ACC112 (cell line): ENCODE results near the gene DCAF8.
"Not testable (repeated sequence)": the region's sequence is repeated elsewhere in the genome, so short reads cannot be mapped to it uniquely, and the experiment has no call there.

Experiments used
- H2AFZ ChIP-seq: fragments of 200-600 bp; sonication (generic); one replicate; pipeline ENCODE4 v1.6.0; 2017; ENCODE audit warnings: antibody characterized with exemption, low read length; ENCODE audit not compliant: unreplicated experiment
- H3K27ac ChIP-seq: fragments of 200-600 bp; sonication (generic); 2 replicates; pipeline ENCODE4 v1.5.1; 2014; ENCODE audit warnings: low read depth, mild to moderate bottlenecking, antibody characterized with exemption, low read length, moderate library complexity
- H3K27me3 ChIP-seq: fragments of 200-600 bp; sonication (generic); 2 replicates; pipeline ENCODE4 v1.6.1; 2014; ENCODE audit warnings: mild to moderate bottlenecking, antibody characterized with exemption, low read length, moderate library complexity, mixed read lengths; ENCODE audit not compliant: insufficient read depth
- H3K36me3 ChIP-seq: fragments of 200-600 bp; sonication (generic); 2 replicates; pipeline ENCODE4 v1.6.1; 2016; ENCODE audit warnings: mild to moderate bottlenecking, antibody characterized with exemption, low read length, moderate library complexity, mixed read lengths; ENCODE audit not compliant: insufficient read depth
- H3K4me1 ChIP-seq: fragments of 200-600 bp; sonication (generic); one replicate; pipeline ENCODE4 v1.6.1; 2016; ENCODE audit warnings: low read length, mixed read lengths; ENCODE audit not compliant: insufficient read depth, unreplicated experiment, control insufficient read depth
- H3K4me3 ChIP-seq: fragments of 200-600 bp; sonication (generic); 2 replicates; pipeline ENCODE4 v1.5.1; 2014; ENCODE audit warnings: mild to moderate bottlenecking, low read depth, low read length
- H3K79me2 ChIP-seq: fragments of 200-600 bp; sonication (generic); one replicate; pipeline ENCODE4 v1.6.0; 2016; ENCODE audit warnings: low read length; ENCODE audit not compliant: control insufficient read depth, unreplicated experiment, insufficient read depth

The DCAF8 gene

DNA sequence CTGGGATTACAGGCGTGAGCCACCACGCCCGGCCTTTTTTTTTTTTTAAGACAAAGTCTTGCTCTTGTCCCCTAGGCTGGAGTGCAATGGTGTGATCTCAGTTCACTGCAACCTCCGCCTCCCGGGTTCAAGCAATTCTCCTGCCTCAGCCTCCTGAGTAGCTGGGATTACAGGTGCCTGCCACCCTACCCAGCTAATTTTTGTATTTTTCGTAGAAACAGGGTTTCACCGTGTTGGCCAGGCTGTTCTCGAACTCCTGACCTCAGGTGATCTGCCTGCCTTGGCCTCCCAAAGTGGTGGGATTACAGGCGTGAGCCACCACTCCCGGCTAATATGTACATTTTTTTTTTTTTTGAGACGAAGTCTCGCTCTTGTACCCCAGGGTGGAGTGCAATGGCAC is 25.4 kb upstream of the DCAF8 start:
- Histone ChIP-seq H3K36me3 (peaks cover 28% of the 10 kb centered on the region; the same call in 1 of the 2 replicates), H3K79me2 (peaks cover 21% of the 10 kb centered on the region), H3K4me1 (peaks cover 17% of the 10 kb centered on the region)
- not testable (repeated sequence) for H2AFZ ChIP-seq, H3K27ac ChIP-seq, H3K27me3 ChIP-seq, H3K4me3 ChIP-seq

DNA sequence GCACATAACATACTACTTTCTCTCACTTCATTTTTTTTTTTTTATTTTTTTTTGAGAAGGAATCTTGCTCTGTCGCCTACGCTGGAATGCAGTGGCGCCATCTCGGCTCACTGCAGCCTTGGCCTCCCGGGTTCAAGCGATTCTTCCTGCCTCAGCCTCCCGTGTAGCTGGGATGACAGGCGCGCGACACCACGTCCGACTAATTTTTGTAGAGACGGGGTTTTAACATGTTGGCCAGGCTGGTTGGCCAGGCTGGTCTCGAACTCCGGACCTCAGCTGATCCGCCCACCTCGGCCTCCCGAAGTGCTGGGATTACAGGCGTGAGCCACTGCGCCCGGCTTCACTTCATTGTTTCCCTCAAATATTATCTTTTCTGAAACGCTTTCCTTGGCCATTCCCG is 23.2 kb upstream of the DCAF8 start:
- Histone ChIP-seq H3K27ac (no peak overlapping the region), H3K4me1 (peaks cover 19% of the 10 kb centered on the region), H2AFZ (no peak overlapping the region), H3K27me3 (no peaks in the 10 kb centered on the region), H3K36me3 (peaks cover 24% of the 10 kb centered on the region; the same call in 1 of the 2 replicates), H3K4me3 (peak overlapping the region; percentile 86), H3K79me2 (peaks cover 32% of the 10 kb centered on the region)

DNA sequence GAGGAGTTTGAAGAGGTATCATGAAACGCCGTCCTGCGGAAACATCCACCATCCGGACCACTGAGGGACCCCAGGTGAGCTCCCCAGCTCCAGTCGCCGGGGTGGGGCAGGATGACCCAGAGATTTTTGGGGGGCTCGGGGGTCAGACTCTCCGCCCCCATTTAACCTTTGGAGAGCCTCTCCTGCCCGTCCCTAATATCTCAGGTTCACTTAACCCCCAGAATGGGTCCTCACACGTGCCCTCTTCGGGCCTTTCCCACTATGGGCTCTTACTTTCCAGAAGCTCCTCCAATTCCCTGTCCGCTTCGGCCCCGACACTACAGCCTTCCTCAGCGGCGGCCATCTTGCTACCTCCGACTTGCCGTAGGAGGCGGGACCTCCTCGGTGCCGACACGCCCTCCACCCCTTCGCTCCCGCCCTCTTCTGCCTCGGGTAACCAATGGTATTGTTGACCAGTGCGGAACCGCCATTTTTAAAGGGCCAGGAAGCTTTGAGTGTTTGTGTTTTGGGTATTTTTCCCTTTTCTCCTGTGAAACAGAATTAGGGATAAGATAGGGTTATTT is 22.5 kb upstream of the DCAF8 start, which contains the start of gene PEX19:
PEX19 (minus strand) TSS at position 352 of the 563 bp plus-strand sequence; CDS start at position 343, 9 bp downstream.
- Histone ChIP-seq H2AFZ (peak within 1 kb of the TSS; percentile 76), H3K4me3 (peak within 1 kb of the TSS; percentile 86), H3K36me3 (peaks cover 22% of the 10 kb centered on the region; the same call in 1 of the 2 replicates), H3K4me1 (peaks cover 19% of the 10 kb centered on the region), H3K27me3 (no peaks in the 10 kb centered on the region), H3K27ac (peak within 1 kb of the TSS; percentile 82), H3K79me2 (peaks cover 32% of the 10 kb centered on the region)

DNA sequence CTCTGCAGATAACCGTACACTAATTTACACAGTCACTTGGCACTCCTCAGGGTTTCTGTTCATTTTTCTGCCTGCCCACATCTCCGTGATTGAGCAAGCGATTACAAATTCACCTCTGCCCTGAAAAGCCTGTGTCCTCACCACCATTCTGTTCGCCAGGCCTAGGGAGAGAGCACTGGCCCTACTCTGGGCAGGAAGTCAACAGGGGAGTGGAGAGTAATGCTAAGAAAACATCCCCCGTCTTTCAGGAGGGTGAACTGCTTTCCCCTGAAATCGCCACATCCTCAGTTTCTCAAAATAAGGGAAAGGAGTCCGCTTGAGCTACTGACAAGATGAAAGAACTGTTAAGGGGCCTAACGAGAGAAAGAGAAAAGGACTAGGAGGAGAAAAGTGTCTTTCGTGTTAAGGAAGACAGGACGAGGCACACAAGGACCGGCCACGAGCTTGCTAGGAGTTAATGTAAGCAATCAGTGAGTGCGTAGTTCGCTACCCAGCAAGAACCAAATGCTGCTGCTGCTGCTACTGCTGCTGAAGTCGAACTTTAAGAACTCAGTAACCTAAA is 22.0 kb upstream of the DCAF8 start:
- Histone ChIP-seq H3K27ac (peak overlapping the region; percentile 82), H2AFZ (peak overlapping the region; percentile 76), H3K4me3 (peak overlapping the region; percentile 86), H3K79me2 (peaks cover 32% of the 10 kb centered on the region), H3K4me1 (peaks cover 19% of the 10 kb centered on the region), H3K27me3 (no peaks in the 10 kb centered on the region), H3K36me3 (peaks cover 26% of the 10 kb centered on the region)

DNA sequence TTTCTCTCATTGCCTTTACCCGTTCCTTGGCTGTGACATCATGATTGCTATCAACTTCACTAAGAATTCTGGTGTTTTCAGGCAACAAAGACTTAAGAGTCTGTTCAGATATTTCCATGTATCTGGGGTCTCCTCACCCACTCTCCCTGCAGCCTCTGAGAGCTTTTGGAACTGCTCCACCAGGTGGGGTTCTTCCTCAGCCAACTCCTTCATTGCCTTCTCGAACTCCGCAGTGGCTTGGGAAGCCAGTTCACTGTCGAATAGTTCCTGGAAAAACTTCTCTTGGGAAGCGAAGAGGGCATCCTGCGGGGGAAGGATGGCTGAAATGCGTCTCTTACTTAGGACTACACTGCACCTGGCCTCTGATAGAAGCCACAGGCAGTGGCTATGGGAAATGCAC is 20.5 kb upstream of the DCAF8 start:
- H2AFZ ChIP-seq: no peak overlapping the region
- peak overlapping the region; percentile 86; the same call in 1 of the 2 replicates for H3K4me3 ChIP-seq
- peaks cover 32% of the 10 kb centered on the region for H3K79me2 ChIP-seq
- H3K4me1 ChIP-seq: peaks cover 19% of the 10 kb centered on the region
- 0 out of 2 replicates have a peak overlapping the region, but pooled peaks have one; percentile 82 for H3K27ac ChIP-seq
- H3K36me3 ChIP-seq: peaks cover 38% of the 10 kb centered on the region
- H3K27me3 ChIP-seq: no peaks in the 10 kb centered on the region

DNA sequence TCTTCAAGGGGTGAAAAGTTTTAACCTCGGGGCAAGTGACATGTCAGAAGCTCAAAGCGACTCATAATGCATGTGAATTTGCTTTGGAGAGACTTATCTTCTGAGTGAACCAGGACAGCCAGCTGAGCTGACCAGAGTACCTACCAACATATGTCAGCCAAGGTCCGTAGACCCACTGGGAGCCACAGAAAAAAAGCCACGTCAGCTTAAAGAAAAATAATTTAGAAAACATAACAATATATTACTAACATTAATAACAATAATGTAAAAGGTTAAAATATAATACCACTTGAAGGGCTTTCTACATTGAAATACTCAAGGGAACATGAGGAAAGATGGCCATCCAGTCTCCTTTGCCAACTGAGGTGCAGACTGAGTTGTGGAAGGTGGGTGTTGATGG is 15.6 kb upstream of the DCAF8 start:
- Histone ChIP-seq H2AFZ (no peak overlapping the region), H3K4me1 (peaks cover 4% of the 10 kb centered on the region), H3K27me3 (no peaks in the 10 kb centered on the region), H3K27ac (no peak overlapping the region), H3K4me3 (no peak overlapping the region), H3K79me2 (peaks cover 14% of the 10 kb centered on the region), H3K36me3 (peaks cover 48% of the 10 kb centered on the region)

DNA sequence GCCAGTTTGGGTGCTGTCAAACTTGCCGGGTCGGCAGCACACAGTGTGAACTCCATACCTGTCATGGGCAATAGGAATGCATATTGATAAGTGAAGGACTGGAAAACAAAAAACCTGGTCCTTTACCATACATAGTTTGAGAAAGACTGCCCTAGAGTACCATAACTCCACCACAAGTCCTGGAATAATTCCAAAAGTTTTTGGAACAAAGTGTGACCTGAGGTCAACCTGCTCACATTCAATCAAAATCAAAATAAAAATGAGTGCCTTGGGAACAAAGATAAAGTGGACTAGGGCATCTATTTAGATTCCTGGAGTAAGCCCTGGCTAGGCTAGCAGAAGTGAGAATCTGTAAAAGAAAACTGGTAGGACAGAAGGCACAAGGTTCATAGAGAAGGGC is 15.0 kb upstream of the DCAF8 start:
- no peak overlapping the region for H3K27ac ChIP-seq
- peaks cover 7% of the 10 kb centered on the region for H3K79me2 ChIP-seq
- no peak overlapping the region for H3K4me3 ChIP-seq
- H3K27me3 ChIP-seq: no peaks in the 10 kb centered on the region
- H2AFZ ChIP-seq: no peak overlapping the region
- H3K4me1 ChIP-seq: no peaks in the 10 kb centered on the region
- peaks cover 42% of the 10 kb centered on the region for H3K36me3 ChIP-seq

DNA sequence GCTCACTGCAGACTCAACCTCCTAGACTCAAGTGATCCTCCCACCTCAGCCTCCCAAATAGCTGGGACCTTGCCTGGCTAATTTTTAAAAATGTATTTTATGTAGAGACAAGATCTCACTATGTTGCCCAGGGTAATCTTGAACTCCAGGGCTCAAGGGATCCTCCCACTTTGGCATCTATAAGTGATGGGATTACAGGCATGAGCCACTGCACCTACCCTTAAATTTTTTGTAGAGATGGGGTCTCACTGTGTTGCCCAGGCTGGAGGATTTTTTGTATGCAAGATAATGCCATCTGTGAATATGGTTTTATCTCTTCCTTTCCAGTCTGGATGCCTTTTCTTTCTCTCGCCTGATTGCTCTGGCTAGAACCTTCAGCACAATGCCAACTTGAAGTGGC is 8.7 kb upstream of the DCAF8 start:
- Histone ChIP-seq H3K4me1 (no peaks in the 10 kb centered on the region), H3K27me3 (no peaks in the 10 kb centered on the region), H3K79me2 (no peaks in the 10 kb centered on the region), H3K36me3 (no peaks in the 10 kb centered on the region), H3K4me3 (no peak overlapping the region), H3K27ac (no peak overlapping the region), H2AFZ (no peak overlapping the region)

DNA sequence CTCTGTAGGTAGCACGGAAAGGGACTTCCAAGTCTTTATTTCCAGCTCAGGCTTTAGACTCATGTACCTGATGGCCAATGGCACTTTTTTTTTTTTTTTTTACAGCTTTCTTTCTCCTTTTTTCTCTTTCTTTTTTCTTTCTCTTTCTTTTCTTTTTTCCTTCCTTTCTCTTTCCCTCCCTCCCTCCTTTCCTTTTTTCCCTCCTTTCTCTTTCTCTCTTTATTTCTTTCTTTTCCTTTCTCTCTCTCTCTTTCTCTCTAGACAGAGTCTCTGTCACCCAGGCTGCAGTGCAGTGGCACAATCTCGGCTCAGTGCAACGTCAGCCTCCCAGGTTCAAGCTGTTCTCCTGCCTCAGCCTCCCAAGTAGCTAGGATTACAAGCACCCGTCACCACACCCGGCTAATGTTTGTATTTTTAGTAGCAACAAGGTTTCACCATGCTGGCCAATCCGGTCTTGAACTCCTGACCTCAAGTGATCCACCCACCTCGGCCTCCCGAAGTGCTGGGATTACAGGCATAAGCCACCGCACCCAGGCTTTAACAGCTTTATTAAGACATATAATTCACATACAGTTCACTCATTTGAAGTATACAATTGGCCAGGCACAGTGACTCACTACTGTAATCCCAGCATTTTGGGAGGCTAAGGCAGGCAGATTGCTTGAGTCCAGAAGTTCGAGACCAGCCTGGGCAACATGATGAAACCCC is 5.1 kb upstream of the DCAF8 start:
- Histone ChIP-seq H3K36me3 (no peaks in the 10 kb centered on the region), H3K79me2 (no peaks in the 10 kb centered on the region)

DNA sequence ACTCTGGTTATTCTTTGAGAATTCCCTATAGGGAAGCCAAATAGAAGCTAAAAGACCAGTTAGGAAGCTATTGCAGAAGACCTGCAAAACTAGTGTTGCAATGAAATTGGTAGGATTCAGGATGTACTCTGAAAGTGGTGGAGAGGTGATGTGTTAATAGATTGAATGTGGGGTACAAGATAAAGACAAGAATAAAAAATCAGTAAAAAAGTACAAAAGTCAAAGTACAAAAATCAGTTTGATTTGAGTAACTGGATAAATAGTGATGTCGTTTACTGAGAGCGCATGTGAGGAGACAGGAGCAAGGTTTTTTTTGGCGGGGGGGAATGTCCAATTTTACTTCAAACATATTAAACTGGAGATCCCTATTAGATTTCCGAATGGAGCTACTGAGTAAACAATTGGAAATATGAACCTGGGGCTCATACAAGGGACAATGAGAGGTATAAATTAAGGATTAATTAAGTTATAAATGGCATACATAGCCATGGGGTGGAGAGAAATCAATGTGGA is 2.5 kb upstream of the DCAF8 start:
- H3K79me2 ChIP-seq: peaks cover 23% of the 10 kb centered on the region
- no peaks in the 10 kb centered on the region for H3K36me3 ChIP-seq
- H3K27ac ChIP-seq: no peak overlapping the region
- no peak overlapping the region for H3K4me3 ChIP-seq
- peaks cover 15% of the 10 kb centered on the region for H3K4me1 ChIP-seq
- H2AFZ ChIP-seq: no peak overlapping the region
- no peaks in the 10 kb centered on the region for H3K27me3 ChIP-seq

More for the DNA sequence above, 5.1 kb upstream of the DCAF8 start:
- H3K27ac ChIP-seq: no peak overlapping the region
- no peaks in the 10 kb centered on the region for H3K27me3 ChIP-seq
- no peak overlapping the region for H2AFZ ChIP-seq
- no peak overlapping the region for H3K4me3 ChIP-seq
- H3K4me1 ChIP-seq: peaks cover 4% of the 10 kb centered on the region
